Thymus (tissue), 11 donors: ENCODE measurements around the gene GRID2. TPM values are rescaled to one million over a fixed set of nuclear protein-coding genes. Genes with fewer than 3 reads are reported as not detected.

ENCODE experiments used
- DNase-seq, 9 donors: peaks; one replicate each; pipeline ENCODE4 v3.0.0-alpha.2; 2013; ENCODE audit warnings: low spot score in 9 of 9, low read depth in 6 of 9, missing footprints in 1 of 9
- H3K27ac ChIP-seq, 2 donors: one replicate each; pipeline ENCODE4 v1.5.1; 2013; ENCODE audit warnings: control low read depth in 1 of 2, low read depth in 1 of 2, low read length in 1 of 2, mild to moderate bottlenecking in 1 of 2, moderate library complexity in 1 of 2
- H3K27me3 ChIP-seq, 2 donors: one replicate each; pipeline ENCODE4 v1.5.1; 2013; ENCODE audit warnings: low read length in 1 of 2; ENCODE audit not compliant: control insufficient read depth in 2 of 2, insufficient read depth in 1 of 2
- H3K36me3 ChIP-seq, 2 donors: one replicate each; pipeline ENCODE4 v1.5.1; 2013; ENCODE audit warnings: low read length in 1 of 2, mild to moderate bottlenecking in 1 of 2, moderate library complexity in 1 of 2; ENCODE audit not compliant: control insufficient read depth in 2 of 2, insufficient read depth in 2 of 2
- H3K4me1 ChIP-seq, 2 donors: one replicate each; pipeline ENCODE4 v1.5.1; 2013; ENCODE audit warnings: low read length in 2 of 2; ENCODE audit not compliant: control insufficient read depth in 2 of 2, insufficient read depth in 2 of 2
- H3K4me3 ChIP-seq, 2 donors: one replicate each; pipeline ENCODE4 v1.5.1; 2013; ENCODE audit warnings: low read length in 2 of 2, control low read depth in 1 of 2, mild to moderate bottlenecking in 1 of 2
- H3K9me3 ChIP-seq, 2 donors: one replicate each; pipeline ENCODE4 v1.5.1; 2013; ENCODE audit warnings: low read length in 1 of 2, mild to moderate bottlenecking in 1 of 2; ENCODE audit not compliant: control insufficient read depth in 2 of 2, insufficient read depth in 1 of 2
- WGBS: extraction: QIAGEN DNeasy Blood & Tissue Kit; methylation state at CpG from one replicate; pipeline ENCODE4 v1.1.7; 2013; 5-methylcytosine and 5-hydroxymethylcytosine counted together
- polyA plus RNA-seq: library from polyadenylated mRNA; stranded (reverse); fragments of 200-250 nt; gene quantifications from one replicate; pipeline ENCODE4 v1.2.3, GENCODE V29; 2013
- total RNA-seq: library from RNA; stranded (reverse); fragments of 120-200 nt; gene quantifications from one replicate; pipeline ENCODE4 v1.2.4, GENCODE V29; 2013
- donor health status: healthy.

GRID2 gene
- total and polyA plus RNA-seq, 2 donors, result 0.05 to 0.09 TPM

DNA sequence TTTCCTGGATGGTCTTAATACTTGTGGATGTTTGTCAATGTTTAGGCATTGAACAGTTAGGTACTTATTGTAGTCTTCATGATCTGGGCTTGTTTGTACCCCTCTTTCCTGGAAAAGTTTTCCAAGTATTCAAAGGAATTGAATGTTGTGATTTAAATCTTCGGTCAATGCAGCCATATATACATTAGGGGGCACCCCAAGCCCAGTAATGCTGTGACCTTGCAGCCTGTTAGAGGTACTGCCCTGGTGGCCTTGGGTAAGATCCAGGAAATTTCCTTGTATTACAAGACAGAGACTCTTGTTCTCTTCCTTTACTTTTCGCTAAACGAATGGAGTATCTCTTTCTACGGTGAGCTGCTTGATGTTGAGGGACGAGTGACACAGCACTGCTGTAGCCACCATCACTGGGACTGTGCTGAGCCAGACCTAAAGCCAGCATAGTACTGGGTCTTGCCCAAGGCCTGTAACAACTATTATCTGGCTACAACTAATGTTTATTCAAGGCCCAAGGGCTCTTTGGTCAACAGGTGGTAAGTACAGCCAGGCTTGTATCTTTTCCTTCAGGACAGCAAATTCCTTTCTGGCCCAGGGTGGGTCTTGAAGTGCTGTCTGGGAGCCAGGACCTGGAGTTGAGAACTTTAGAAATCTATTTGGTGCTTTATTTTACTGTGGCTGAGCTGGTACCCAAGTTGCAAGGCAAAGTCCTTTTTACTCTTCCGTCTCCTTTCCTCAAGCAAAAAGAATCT lies 1406.5 kb downstream of the GRID2 start:
- Histone ChIP-seq H3K27ac (no peak overlapping the region), H3K27me3 (no peaks in the 10 kb centered on the region), H3K4me3 (no peak overlapping the region), H3K36me3 (no peaks in the 10 kb centered on the region), H3K4me1 (no peaks in the 10 kb centered on the region), H3K9me3 (no peaks in the 10 kb centered on the region)
- DNase-seq, result no peak
- 85% methylated on average over 6 of the region's 6 CpGs for WGBS

DNA sequence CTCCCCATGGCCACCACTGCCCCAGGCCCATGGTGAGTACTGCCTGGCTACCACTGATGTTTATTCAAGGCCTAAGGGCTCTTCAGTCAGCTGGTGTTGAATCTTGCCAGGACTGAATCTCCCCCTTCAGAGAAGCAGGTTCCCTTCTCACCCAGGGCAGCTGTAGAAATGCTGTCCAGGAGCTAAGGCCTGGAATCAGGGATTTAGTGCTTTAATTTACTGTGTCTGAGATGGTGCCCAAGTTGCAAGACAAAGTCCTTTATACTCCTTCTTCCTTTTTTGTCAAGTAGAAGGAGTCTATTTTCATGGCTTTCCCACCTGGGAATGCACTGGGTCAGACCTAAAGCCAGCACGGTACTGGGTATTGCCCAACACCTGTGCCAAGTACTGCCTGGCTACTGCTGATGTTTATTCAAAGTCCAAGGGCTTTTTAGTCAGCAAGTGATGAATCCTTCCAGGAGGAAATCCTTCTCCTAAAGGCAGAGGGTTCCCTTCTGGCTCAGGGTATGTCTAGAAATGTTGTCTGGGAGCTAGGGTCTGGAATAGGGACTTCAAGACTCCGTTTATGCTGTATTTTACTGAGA lies 1407.2 kb downstream of the GRID2 start:
- H3K27me3 ChIP-seq, result no peaks in the 10 kb centered on the region
- H3K4me3 ChIP-seq, result no peak overlapping the region
- H3K9me3 ChIP-seq, result no peaks in the 10 kb centered on the region
- no peak overlapping the region for H3K27ac ChIP-seq
- no peaks in the 10 kb centered on the region for H3K4me1 ChIP-seq
- 92% methylated on average over 2 of the region's 2 CpGs for WGBS
- H3K36me3 ChIP-seq, result no peaks in the 10 kb centered on the region
- DNase-seq, result no peak

DNA sequence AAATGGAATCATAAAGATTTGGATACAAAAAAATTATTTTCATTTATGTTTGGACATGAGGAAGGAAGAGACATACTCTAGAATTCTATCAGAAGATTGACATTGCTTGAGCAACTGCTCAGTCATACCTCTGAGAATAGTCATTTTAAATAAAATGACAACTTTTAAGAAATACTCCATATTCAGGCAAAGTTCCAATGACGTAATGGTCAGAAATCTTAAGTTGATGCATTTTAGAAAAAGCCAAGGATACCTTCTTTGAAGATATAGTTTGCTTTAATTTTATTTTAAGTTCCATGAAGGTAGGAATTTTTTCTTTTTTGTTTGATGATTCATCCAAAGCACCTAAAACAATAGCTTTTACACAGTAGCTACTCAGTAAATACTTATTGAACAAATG lies 1414.5 kb downstream of the GRID2 start:
- Histone ChIP-seq H3K4me3 (no peak overlapping the region), H3K36me3 (no peaks in the 10 kb centered on the region), H3K27ac (no peak overlapping the region), H3K4me1 (no peaks in the 10 kb centered on the region), H3K9me3 (no peaks in the 10 kb centered on the region), H3K27me3 (no peaks in the 10 kb centered on the region)
- 90% methylated on average over 1 of the region's 1 CpG for WGBS
- no peak for DNase-seq

DNA sequence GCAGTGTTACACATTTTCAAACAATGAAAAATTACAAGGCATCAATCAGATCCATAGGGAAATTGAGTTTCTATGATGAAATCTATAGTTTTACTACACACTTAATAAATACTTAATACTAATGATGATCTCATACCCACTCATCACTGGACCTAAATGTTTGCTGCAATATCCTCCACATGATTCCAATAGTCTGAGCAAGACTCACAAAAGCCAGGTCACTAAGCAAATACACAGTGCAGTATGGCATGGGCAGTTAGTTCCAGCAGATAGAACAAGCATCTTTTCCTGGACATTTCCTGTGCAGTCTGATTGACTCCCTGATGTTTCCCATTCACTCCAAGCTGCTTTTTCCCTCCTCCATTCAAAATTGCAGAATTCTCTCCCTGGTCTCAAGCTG lies 1415.8 kb downstream of the GRID2 start:
- no peaks in the 10 kb centered on the region for H3K27me3 ChIP-seq
- H3K36me3 ChIP-seq, result no peaks in the 10 kb centered on the region
- no peak overlapping the region for H3K27ac ChIP-seq

DNA sequence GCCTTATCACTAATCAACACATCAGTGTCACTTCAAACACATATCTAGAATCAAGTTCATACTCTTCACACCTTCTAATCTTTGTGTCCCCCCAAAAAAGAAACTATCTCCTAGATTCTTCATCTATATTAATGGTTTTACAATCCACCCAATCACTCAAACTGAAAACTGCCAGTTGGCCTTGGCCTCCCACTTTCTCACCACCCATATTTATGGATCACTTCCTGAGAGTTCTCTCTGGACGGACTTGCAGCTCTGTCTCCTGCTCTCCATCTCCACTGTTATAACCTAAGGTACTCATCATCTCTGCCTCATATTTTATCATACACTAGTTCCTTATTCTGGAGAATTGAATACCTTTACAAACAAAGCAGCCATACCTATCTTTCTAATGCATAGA lies 1418.7 kb downstream of the GRID2 start:
- H3K27ac ChIP-seq, result no peak overlapping the region
- no peaks in the 10 kb centered on the region for H3K36me3 ChIP-seq
- H3K4me1 ChIP-seq, result no peaks in the 10 kb centered on the region
- H3K4me3 ChIP-seq, result no peak overlapping the region
- no peaks in the 10 kb centered on the region for H3K27me3 ChIP-seq
- 98% methylated on average over 1 of the region's 1 CpG for WGBS
- DNase-seq, result no peak
- no peaks in the 10 kb centered on the region for H3K9me3 ChIP-seq

More for the DNA sequence above, 1415.8 kb downstream of the GRID2 start:
- DNase-seq, result no peak
- no peak overlapping the region for H3K4me3 ChIP-seq
- H3K9me3 ChIP-seq, result no peaks in the 10 kb centered on the region
- no peaks in the 10 kb centered on the region for H3K4me1 ChIP-seq

DNA sequence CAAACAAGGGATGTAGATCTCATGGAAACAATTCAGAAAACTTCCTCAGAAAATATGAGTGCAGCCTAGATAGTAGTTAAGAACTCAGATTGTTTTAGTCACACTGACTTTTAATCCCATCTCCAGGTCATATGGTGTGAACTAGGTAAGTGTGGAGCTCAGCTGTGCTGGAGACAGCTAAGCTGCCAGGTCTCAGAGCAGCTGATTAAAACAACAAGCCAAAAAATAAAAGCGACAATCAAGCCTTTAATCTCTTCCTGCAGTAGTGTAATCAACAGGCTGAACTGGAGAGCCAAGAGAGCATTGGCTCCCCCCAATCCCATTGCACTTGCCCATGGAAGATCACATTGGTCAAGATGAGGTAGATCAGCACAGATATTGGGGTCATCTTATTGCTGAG lies 1426.5 kb downstream of the GRID2 start:
- no peaks in the 10 kb centered on the region for H3K4me1 ChIP-seq
- no peaks in the 10 kb centered on the region for H3K27me3 ChIP-seq
- H3K27ac ChIP-seq, result no peak overlapping the region
- H3K4me3 ChIP-seq, result no peak overlapping the region
- WGBS, result 90% methylated on average over 1 of the region's 1 CpG
- no peak for DNase-seq
- peaks cover 0 to 1% of the 10 kb centered on the region in 2 donors for H3K9me3 ChIP-seq
- no peaks in the 10 kb centered on the region for H3K36me3 ChIP-seq

DNA sequence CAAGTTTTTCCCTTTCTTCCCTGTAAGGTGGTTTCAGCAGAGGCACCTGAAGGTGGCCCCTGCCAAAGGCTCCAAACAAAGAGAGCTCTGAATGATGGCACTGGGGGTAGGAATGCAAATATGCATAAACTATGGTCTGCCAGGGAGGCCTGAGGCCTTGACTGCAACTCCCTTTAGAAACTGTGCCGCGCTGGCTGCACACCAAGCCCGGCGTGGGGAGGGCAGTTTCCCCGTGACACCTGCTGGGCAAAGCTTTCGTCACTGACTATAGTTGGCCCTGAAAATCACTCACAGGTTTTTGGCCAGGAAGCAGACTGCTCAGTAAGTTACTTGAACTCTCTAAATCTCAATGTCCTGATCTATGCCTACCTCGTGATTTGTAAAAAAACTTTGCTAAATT lies 1427.0 kb downstream of the GRID2 start:
- 95% methylated on average over 7 of the region's 7 CpGs for WGBS
- Histone ChIP-seq H3K4me3 (no peak overlapping the region), H3K27ac (no peak overlapping the region), H3K36me3 (no peaks in the 10 kb centered on the region), H3K4me1 (no peaks in the 10 kb centered on the region), H3K9me3 (peaks cover 0 to 1% of the 10 kb centered on the region in 2 donors), H3K27me3 (no peaks in the 10 kb centered on the region)
- DNase-seq, result no peak

DNA sequence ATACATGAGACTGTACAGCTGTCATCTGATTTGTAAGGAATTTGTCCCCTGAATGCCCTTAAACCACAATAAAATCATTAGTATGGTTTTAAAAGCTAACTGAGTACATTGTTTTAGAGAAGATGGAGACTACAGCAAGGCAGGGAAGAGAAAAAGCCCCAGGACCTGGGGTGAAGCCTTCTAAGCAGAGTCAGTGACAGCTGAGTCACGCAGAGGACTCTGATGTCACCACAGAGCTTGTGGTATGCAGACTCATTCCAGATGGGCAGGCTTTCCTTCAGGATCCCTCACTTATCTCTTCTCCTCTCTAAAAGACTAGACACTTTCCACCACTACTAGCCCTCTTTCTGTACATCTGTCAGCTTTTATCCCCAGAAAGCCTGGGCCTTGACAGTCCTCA lies 1427.7 kb downstream of the GRID2 start:
- Histone ChIP-seq H3K27me3 (no peaks in the 10 kb centered on the region), H3K4me1 (no peaks in the 10 kb centered on the region), H3K36me3 (no peaks in the 10 kb centered on the region), H3K27ac (no peak overlapping the region), H3K4me3 (no peak overlapping the region), H3K9me3 (peaks cover 0 to 1% of the 10 kb centered on the region in 2 donors)
- DNase-seq, result no peak
- 98% methylated on average over 1 of the region's 1 CpG for WGBS

DNA sequence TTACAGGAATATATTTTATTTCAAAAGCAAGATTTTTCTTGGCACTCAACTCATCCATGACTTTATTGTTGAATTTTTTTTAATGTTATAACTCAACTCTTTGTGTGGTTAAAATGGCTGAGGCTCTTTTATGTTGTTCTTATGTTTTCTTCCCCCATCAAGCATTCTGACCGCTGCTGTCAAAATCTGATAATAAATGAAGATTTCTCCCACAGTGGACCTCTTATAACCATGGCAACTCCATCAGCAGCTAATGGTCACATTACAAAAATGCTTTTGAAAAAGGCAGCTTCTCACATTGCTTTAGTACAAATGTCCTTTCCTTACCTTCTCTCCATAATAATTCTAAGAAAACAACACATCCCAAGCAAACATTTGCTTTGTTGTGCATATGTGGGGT lies 1428.7 kb downstream of the GRID2 start:
- 91% methylated on average over 1 of the region's 1 CpG for WGBS

More for the DNA sequence above, 1428.7 kb downstream of the GRID2 start:
- Histone ChIP-seq H3K4me3 (no peak overlapping the region), H3K4me1 (no peaks in the 10 kb centered on the region), H3K27me3 (no peaks in the 10 kb centered on the region), H3K27ac (no peak overlapping the region), H3K9me3 (peaks cover 0 to 1% of the 10 kb centered on the region in 2 donors), H3K36me3 (no peaks in the 10 kb centered on the region)
- DNase-seq, result no peak
